HepG2 (cell line): Measurements from ENCODE around the gene TBCD.

Experiments used
- SMC3 ChIP-seq: IDR thresholded peaks from 2 replicates; pipeline ENCODE4 v1.6.1; 2011; ENCODE audit warnings: low read length, improper control_type of control experiment
- SP1 ChIP-seq, 2 experiments: fragments of 450-650 bp in 1 of 2; sonication (generic) in 1 of 2; formaldehyde crosslinking in 1 of 2; IDR thresholded peaks; 2 replicates each; pipeline versions ENCODE4 v1.4.0 to v1.6.1; 2016 to 2020; ENCODE audit warnings: missing genetic modification reagents in 1 of 2

DNA sequence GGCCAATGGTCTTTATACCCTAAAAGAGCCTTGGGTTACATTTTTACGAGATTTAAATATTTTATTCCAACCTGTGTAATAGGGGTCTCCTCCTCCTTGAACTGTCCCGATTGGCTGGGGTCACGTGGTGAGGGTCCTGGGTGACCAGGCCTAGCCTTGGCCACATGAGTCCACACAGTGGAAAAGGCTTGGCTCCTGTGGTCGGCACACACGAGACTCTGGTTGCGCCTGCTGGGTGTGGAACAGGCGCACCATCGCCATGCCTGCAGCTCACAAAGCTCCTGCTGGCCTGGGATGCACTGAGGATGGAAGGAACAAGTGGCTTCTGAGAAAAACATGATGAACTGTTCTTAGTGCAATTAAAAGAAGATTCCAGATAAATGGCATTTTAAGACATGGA, 191.9 kb downstream of the TBCD start:
- TF ChIP-seq SMC3 (no peak), SP1 (IDR thresholded peaks at IDR 0.05) (no peak), SP1 (CRISPR knock-in tag; IDR thresholded peaks at IDR 0.05) (no peak)
